T1000 (cell line): Measurements from ENCODE around the gene HS1BP3.

Experiments used
- DNase-seq: peaks from one replicate; lab custom pipeline; 2025; ENCODE audit warnings: mixed read lengths; lab: John Stamatoyannopoulos, UW

The HS1BP3 gene

DNA sequence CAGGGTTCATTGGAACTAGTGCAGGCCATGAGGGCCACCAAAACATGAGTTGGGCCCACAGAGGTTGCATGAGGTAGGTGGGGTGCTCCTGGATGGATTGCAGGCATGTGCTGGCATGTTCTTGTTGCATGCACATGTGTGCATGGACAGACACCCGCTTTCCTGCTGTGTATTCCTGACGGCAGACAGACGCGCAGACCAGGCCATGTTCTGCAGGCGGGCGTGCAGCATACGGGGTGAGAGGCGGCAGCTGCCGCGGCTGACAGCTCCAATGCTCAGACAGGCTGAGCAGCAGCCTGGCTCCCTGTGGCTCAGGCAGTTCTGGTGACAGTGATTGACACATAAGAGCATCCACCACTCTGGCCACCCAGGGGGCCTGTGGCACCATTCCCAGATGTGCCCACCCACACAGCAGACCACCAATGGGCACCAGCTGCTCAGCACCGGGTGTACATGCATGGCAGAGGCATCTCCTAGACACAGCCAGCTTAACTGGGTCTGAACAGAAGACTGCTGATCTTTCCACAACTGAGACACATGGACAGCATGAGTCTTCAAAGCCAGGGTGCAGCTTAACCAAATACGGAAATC, 21.2 kb downstream of the HS1BP3 start:
- no peak for DNase-seq

DNA sequence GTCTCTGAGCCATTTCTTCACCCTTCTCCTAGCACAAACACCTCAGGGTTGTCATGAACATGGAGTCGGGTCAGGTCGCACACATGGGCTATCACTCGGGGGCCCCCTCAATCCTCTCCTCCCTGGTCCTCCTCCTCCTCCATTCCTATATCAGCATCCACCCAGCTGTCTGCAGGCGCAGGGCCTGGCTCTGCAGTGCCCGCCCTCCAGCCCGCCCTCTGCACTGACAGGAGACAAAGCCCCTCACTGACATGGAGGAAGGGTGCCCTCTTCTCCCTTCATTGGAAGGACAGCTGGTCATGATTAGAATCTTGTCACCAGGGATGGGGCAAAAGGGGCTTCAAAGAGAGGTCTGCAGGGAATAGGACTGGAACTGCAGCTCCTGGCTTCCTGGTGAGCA, 21.7 kb downstream of the HS1BP3 start:
- no peak for DNase-seq

DNA sequence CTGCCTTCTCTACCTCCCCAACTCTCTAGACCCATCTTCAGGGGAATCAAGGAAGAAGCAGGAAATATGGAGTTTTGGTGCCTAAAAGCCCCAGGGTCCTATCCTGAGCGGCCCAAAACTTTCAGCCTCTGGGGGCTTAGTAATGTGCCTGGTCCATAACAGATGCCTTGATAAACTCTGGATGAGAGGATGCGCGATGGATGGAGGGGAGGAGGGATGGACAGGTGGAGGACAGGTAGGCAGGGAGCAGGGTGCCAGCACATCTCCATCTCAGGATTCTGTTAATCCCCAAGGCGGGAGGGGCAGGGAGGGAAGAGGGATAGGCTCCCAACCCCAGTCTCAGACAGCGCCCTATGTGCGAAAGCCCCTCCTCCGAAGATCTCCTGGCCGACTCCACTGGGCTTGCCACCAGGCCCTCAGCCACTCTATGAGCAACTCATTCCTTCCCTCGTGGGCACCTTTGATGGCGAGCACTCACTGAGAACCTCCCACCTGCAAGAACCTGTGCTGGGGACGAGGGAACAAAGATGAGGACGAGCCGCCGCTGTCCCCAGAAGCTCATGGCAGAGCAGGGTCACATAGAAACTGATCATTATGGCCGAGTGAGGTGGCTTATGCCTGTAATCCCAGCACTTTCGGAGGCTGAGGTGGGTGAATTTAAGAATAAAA, 23.1 kb downstream of the HS1BP3 start:
- DNase-seq = no peak

DNA sequence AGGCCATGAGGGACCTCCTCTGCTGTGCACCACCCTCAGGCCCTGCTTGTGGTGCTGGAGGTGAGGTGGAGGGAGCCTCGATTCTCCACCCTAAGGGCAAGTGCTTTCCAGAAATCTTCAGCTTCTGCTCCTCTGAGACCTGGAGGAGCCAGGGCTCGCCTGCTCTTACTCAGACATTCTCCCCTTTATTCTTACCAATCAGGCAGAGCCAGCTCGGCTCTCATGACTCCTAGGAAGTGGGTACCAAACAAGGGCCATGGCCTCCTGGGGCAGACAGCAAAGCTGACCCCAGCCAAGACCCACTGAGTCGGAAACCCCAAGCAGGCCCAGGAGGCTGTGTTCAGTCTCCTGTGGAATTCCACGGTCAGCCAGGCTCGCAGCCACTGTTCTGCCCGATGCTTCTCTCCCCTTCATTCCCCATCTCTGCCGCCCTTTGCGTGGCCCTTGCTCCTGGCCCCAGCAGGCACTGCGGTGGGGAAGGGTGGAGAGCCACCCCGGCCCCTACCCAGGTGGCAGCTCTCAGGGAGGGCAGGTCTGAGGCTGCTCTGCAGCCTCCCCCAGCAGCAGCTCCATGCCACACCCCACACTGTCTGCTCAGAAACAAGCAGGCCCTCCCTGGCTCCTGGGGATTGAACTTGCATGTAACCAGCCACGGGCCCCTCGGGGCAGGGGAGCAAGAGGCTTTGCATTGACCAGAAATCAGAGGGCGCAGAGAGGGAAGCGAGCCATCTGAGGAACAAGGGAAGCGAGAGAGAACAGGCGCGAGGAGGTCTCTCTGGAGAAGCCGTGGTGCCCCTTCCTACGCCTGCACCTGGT, 24.0 kb downstream of the HS1BP3 start:
- DNase-seq = no peak

DNA sequence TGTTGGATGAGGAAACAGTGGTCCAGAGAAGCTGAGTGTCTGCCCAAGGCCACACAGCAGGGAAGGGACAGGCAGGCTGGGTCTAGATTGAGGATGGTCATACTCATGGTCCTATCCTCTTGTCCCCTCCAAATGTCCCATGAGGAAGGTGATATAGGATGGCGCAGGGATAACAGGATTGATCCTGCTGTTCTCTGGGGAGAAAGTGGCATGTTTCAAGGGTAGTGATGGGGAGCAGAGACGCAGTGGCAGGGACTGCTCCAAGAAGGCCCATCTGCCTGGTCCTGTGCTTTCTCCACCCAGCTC, 24.6 kb downstream of the HS1BP3 start:
- no peak for DNase-seq

DNA sequence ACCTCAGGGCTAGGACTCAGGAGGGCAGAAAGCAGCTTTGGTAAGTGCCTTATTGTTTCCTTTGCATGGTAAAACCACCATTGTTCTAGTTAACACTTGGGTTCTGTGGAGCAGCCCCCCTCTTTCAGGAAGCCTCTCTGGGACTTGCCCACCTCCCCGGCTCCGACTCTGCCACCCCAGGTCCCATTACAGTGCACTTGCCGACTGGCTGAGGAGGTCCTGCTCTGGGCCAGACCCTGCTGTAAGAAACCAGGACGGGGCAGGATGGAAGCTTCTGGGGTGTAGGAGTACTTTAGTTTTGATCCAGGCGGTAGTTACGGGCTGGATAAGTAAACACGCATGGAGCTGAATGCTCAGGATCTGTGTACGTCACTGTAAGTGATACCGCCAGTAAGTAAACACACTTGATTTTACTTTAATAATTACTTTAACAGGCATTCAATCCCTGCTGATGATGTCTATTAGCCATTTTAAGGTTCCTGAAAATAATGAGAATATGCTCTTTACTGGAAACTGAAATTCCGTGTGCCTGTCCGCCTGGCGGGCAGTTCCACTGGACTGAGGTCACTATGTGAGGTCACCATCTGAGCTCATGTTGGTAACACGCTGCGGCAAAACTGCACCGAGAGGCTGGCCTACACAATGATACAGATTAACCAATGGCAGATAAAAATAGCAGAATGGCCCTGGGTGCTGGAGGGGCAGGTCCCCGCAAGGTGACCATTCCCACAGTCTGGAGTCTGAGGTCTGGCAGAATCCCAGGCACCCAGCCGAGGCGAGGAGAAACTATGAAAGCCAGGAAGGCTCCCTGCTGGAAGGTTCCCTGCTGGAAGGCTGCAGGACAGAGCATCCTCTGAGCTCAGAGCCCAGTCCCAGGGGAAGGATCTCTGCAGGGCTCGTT, 25.2 kb downstream of the HS1BP3 start:
- DNase-seq = no peak

DNA sequence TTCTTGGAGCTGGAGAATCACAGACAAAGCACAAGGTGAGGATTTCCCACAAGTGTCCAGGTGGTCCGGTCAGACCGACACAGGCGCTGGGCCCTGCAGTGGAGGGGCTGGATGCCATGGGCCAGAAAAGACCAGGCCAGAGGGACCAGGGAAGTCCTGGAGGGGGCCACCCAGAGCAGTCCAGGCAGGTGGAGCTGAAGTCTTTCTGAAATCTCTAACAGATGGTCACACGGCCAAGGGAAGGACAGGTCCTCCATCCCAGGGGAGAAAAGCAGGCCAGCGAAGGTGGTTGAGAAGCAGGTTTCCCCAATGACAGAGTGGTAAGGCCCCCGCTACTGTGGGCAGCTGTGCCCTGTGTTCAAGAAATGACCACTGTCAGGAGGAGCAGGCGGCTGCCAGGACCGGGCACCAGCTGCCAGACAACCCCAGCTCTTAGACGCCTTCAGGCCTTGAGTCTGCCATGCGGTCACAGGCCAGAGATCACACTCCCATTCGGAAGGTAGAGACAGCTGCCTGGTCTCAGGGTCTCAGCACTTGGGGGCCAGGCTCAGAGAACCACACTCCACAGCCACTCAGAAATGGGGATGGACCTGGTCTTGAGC, 25.9 kb downstream of the HS1BP3 start:
- no peak for DNase-seq

DNA sequence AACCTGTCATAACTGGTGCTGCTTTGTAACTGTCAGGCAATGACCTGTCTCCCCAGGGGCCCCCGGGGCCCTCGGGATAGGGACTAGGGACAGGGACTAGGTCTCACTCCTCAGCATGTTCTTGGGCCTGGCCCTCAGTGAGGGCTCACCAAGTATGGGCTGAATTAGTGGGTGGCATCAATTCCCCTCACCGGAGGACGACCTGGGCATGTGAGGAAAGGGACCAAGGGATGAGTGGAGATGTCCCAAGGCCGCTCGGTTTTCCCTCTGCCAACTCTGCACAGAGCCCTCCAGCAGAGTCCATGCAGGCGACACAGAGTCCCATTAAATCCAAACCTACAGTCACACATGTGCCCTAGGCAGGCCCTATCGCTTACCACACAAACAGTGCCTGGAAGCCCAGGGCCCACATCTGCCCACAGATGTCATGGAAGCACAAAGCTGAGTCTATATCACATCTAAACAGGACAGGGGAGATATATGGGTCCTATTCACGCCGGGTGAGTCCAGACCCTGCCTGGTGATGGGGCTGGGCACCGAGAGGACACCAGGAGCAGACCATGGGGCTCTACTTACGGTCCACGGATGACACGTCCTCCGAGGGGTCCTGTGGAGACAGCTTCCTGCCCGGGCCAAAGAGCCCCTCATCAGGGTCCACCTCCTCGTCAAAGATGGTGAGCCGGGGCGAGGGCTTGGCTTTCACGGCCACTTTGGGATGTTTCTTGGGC, 26.6 kb downstream of the HS1BP3 start:
- no peak for DNase-seq

DNA sequence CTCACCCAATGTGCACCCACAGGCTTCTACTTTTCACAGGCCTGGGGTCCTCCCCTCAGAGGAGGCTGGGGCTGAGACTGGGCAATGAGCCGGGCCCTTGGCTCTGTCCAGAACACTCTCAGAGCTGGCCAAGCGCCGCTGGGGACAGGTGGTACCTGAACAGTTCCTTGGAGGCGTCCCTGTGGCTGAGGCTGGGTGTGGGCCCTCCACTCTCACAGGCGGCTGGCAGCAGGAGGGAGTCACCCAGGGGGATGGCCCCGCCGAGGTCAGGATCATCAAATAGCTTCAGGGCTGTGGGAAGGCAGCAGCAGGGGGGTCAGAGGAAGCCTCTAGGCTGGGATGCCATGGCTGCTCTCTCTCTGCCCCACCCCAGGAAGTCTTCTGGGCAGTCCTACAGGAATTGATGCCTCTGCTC, 27.1 kb downstream of the HS1BP3 start:
- DNase-seq = no peak

DNA sequence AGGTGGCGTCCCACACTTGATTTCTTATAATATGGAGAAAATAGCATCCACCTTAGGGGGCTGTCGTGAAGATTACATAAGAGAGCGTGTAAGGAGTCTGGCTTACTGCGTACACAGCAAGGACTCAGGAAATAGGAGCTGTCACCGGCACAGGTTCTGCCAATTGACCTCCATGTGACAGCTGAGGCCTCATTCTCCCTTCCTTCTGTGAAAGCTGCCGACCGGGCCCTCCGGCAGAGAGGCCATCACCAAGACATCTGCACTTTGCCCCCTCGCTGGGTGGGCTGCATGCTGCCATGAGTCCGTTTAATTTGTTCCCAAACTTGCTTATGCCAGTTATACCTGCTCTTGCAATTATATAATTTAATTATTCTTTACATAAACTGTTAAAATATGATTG, 27.7 kb downstream of the HS1BP3 start:
- no peak for DNase-seq

DNA sequence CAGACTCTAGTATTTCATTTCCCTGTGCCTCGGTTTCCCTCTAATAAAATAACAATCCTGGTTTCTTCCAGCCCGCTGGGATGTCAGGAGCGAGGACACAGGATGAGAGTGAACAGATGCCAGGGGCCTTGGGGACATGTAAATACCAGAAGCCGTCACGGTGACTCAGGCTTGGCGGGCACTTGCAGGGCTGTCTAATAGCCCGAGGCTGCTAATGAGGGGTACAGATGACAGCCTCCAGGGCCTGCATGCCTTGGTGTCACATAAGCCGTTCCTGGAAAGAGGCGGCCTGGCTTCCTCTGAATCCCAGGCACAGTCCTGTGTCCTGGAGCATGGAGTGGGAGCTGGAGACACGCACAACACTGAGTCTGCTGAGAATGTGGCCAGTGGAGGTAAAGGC, 28.2 kb downstream of the HS1BP3 start:
- no peak for DNase-seq

DNA sequence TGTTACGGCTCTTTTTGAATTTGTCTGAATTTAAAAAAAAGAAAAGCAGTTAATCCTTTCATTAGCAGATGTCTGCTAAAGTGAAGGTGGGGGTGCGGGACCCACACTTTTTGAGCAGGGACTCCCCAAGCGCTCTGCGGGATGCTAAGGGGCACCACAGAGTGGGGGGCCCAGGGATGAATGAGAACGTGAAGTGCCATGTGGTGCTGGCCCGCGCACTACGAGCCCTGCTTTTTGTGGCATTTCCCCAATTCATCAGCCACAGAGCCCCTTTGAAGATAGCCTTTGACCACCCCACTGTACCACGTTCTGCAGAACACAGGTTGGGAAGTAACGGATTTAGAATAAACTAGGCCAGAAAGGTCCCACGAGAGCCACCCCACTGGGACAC, 28.6 kb downstream of the HS1BP3 start:
- DNase-seq = no peak

DNA sequence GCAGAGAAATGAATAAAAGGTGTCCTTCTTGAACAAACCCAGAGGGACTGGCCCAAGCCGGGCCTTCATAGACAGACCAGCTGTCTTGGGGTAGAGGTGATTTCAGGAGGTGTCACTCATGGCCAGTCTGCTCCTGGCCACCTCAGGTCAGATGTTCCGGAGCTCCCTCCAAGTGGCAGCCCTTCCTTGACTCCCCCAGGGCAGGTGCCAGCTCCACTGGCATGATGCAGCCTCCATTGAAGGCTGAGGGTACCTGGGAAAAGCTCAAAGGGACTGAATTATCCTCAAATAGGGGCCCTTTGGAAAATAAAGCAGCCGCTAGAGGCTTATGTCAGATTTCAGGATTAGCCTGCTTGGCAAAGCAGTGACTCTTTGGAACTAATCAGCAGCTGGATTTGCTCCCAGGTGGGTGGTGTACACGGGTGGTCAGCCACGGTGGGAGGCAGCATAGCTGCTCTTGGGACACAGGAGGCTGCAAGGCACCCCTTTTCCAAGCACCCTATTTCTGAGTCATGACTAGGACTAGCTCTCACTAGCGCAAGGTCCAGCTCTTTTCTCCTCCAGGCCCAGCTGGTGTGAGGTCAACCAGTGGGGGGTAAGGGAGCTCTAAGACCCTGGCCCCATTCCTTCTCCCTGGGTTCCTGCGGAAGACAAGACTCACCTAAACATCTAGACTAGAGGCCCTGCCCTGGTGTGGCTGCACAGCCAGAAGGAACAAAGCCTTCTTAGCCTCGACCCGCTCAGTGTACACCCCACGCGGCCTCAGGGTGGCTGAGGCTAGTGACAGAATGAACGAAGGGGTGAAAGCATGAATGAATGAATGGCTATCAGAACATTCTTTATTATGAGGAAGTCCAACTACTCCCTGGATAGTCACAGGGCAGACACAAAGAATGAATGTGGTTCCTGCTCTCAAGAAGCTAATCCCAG, 29.3 kb downstream of the HS1BP3 start:
- DNase-seq = no peak

DNA sequence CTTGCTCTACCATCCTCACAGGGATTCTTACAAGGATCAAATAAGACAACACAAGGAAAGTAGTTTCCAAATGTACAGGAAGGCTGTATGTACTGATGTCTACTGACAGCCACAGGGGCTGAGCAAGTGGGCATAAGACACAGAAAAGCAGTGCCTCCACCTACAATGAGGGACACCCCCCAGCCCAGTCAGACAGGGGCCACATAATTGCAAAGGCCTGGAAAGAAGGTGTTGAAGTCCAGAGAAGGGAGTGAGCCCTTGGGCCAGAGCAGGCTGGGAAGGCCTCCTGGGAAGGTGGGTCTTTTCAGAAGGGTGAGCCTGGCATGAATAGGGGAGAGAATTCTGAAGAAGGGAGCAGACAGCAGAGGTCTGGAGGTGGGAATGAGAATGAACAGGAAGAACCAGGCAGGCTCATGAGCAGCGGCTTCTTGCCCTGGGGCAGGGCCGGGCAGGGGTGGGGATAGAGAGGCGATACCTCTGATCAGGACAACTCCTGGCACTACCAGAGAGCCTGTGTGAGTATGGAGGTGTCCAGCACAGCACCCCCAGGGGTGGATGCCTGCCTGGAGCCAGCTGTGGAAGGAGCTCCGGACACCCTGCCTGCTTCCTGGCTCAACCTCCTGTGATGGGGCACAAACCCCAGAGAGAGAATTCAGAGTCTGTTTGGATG, 30.1 kb downstream of the HS1BP3 start:
- no peak for DNase-seq

DNA sequence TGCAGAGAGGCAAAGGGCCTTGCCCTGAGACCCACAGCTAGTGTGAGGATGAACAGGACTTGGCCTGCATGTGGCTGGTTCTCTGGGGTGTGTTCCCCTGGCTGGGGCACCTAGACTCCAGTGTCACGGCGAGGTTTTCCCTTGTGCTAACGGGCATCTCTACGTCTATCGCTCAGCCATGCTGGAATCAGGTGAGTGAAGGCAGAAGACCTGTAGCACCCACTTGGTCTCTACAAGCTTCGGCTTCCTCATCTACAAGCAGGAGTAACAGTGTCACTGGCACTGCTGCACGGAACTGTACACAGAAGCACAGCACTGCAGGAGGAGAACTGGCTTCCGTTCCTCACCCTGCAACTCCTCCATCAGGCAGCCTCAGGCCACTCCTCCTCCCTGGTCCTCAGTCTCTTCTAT, 30.6 kb downstream of the HS1BP3 start:
- DNase-seq = no peak

DNA sequence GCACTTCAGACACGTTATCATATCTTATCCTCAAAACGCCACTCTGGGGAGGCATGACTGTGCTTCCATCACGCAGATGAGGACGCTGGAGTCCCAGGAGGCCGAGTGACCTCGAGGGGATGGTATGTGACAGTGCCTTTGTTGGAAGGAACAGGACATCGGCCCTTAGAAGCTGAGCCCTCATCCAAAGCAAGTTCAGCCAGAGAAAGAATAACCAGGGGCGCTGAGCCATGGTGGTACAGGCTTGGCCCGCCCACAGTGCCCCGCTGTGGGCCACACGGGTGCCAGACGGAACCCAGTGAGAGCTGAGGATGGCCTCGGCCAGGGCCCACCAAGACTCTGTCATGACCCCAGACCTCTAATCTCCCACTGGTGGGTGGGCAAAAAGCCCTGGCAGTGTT, 31.3 kb downstream of the HS1BP3 start:
- DNase-seq = no peak

DNA sequence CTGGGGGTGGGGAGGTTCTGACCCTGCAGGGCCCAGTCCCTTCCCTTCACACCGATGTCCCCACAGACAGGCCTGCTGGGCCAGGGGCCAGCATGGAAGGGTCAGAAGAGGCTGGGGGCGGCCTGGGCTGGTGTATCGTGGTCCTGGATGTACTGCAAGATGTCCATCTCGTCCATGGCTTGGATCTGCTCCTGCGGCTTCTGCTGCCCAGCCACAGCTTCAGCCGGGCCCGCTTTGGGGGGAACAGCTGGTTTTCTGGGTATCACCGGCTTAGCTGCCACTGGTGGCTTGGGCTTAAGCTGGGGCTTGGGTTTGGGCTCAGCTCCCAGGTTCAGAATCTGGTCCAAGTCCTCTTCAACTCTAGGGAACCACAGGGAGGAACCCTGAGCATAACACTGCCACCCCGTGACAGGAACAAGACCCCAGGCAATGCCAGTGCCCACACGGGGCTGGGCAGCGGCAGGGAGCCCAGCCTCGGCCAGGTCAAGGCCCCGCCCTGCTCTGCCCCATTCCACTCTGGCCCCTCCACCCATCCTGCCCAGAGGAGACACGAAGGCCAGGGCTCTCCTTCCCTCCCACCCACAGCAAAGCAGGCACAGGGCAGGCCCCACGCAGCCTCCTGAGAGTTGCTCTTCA, 31.9 kb downstream of the HS1BP3 start:
- no peak for DNase-seq

DNA sequence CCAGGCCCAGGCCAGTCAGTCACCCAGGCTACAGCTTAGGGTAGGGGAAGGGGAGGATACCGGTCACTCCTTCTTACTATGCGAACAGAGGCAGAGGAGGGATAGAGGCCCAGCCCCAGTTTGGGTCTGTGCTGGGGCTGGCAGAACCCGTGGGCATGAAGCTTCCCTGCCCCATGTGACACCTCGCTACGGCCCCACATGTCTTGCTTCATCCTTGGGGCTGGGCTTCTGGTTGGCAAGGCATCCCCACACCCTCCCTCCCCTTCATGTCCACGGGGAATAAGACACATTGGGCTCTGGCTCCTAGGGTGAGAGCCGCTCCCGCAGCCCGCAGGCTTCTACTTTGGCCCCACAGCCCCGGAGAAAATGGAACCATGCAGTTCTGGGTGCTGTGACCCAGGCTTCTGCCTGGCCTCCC, 32.4 kb downstream of the HS1BP3 start:
- DNase-seq = no peak

DNA sequence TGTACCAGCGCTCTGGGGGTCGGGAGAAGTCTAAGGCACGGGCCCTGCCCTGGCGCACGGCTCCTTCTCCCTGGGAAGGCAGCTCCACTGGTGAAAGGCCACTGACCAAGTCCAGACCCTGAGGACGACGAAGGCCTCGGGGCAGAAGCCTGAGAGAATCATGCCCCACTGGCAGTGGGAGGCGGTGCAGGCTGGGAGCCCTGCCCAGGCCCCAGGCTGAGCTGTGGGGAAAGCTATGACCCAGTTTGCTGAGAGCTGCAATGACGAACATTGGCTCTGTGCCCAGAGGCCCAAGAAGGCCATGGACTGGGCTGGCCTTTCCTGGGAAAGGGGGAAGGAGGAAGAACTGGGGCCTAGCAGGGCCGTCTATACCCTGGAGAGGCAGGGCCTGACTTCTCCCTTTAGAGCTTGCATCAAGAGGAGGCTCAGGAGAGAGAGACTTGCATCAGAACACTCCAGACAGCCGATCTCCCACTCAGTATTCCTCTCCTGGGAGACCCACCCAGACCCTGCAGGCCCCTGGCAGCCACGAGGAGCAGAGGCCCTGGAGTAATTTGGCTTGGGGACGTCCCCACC, 32.9 kb downstream of the HS1BP3 start:
- peak; percentile 89 for DNase-seq
